ENCODE data around the gene AFM. TPM values are rescaled to one million over a fixed set of nuclear protein-coding genes. Genes with fewer than 3 reads are reported as not detected.

Gene AFM
- polyA plus RNA-seq, 2 of the 4 experiments (the other 2 are of a cell fraction): not detected

GRCh38 chr4:73450398-73451004, 31.0 kb upstream of the AFM start:
- ATAC-seq (peak; percentile 82 to 83), DNase-seq (ENCODE audit: low read depth in 1 of 2, low spot score in 1 of 2) (peak in 1 of 2 experiments; percentile 73), FAIRE-seq (no peak)
- Histone ChIP-seq H3K4me3 (no peak overlapping the region), H3K27ac (peak overlapping the region; percentile 74 to 85), H3K4me1 (peaks cover 18% of the 10 kb centered on the region; the same call in 2 of the 3 replicates), H3K4me2 (peak overlapping the region; percentile 61), H3K9me3 (no peaks in the 10 kb centered on the region)
- TF ChIP-seq JUNB (IDR thresholded peaks at IDR 0.05) (no peak), MAX (IDR thresholded peaks at IDR 0.05) (peak; percentile 22; the same call in 1 of the 2 replicates), MAFK (IDR thresholded peaks at IDR 0.05; ENCODE audit: partially characterized antibody) (peak; percentile 85), SMC3 (IDR thresholded peaks at IDR 0.05) (no peak), JUN (IDR thresholded peaks at IDR 0.05) (0 out of 5 replicates have a peak, but pooled peaks of 1 of the 2 experiments have one; percentile 37), NFE2L2 (conservative IDR thresholded peaks at IDR 0.05; ENCODE audit: low read length) (0 out of 2 replicates have a peak, but pooled peaks have one; percentile 25)
- ChIA-PET POLR2A (no interaction called here), CTCF (interaction anchor here (0.7 to 2.1 kb wide), 4 partner anchors 9 to 584 kb away, joined by 3 to 4 read pairs (median 3); no protein-coding TSS in a partner anchor)
- WGBS (ENCODE audit: missing lambda C conversion rate): 16% methylated on average over 9 of the region's 9 CpGs

GRCh38 chr4:73451404-73451803, 30.1 kb upstream of the AFM start:
- no peaks in the 10 kb centered on the region for H3K9me3 ChIP-seq
- DNase-seq (ENCODE audit: low read depth in 1 of 2, low spot score in 1 of 2) (peak in 1 of 2 experiments; percentile 4), ATAC-seq (no peak), FAIRE-seq (no peak)
- ChIA-PET POLR2A (no interaction called here), CTCF (no interaction called here)
- peaks cover 18% of the 10 kb centered on the region; the same call in 2 of the 3 replicates for H3K4me1 ChIP-seq
- no peak for TF ChIP-seq CHD2 (IDR thresholded peaks at IDR 0.05; ENCODE audit: low read length, partially characterized antibody)
- no peak for TF ChIP-seq HOXB5 (CRISPR knock-in tag; IDR thresholded peaks at IDR 0.05)
- TF ChIP-seq NR3C1 (IDR thresholded peaks at IDR 0.05): no peak
- no peak for TF ChIP-seq CBX8 (IDR thresholded peaks at IDR 0.05)
- TF ChIP-seq HOXB13 (CRISPR knock-in tag; IDR thresholded peaks at IDR 0.05; ENCODE audit: low read depth): no peak
- no peak for TF ChIP-seq MYC (IDR thresholded peaks at IDR 0.05; ENCODE audit: borderline replicate concordance, low read length)
- TF ChIP-seq JUN (IDR thresholded peaks at IDR 0.05): no peak
- no peak for TF ChIP-seq RARB (CRISPR knock-in tag; IDR thresholded peaks at IDR 0.05)
- no peak for TF ChIP-seq PBX3 (IDR thresholded peaks at IDR 0.05)
- TF ChIP-seq CBX2 (IDR thresholded peaks at IDR 0.05; ENCODE audit: borderline replicate concordance, low read depth): no peak
- no peak for TF ChIP-seq FOXS1 (CRISPR knock-in tag; IDR thresholded peaks at IDR 0.05)
- TF ChIP-seq RNF2 (IDR thresholded peaks at IDR 0.05; ENCODE audit: borderline replicate concordance, low read depth): no peak
- no peak for TF ChIP-seq KDM5A (IDR thresholded peaks at IDR 0.05)
- TF ChIP-seq RCOR1 (IDR thresholded peaks at IDR 0.05; ENCODE audit: low read depth, low read length): no peak
- no peak for TF ChIP-seq MAFK (IDR thresholded peaks at IDR 0.05; ENCODE audit: partially characterized antibody)
- no peak for TF ChIP-seq HOXA7 (CRISPR knock-in tag; IDR thresholded peaks at IDR 0.05)
- TF ChIP-seq TP53 (CRISPR knock-in tag; IDR thresholded peaks at IDR 0.05): no peak
- TF ChIP-seq PHF8 (IDR thresholded peaks at IDR 0.05; ENCODE audit: borderline replicate concordance, low read depth): no peak
- no peak for TF ChIP-seq ESRRA (IDR thresholded peaks at IDR 0.05; ENCODE audit: borderline replicate concordance, low read length)
- no peak overlapping the region for H3K4me3 ChIP-seq
- peak overlapping the region; percentile 60 to 74; a peak in 3 of 6 replicates for H3K27ac ChIP-seq
- WGBS (ENCODE audit: missing lambda C conversion rate): 74% methylated on average over 3 of the region's 3 CpGs
- peak overlapping the region; percentile 61; the same call in 2 of the 3 replicates for H3K4me2 ChIP-seq

All from A549 (cell line).